Measurements from ENCODE around the gene BLVRA. TPM values are rescaled to one million over a fixed set of nuclear protein-coding genes. Genes with fewer than 3 reads are reported as not detected.

The BLVRA gene
- total RNA-seq, 3 donors from 2014 or later (not counting 1 experiment from before 2014, with no cell fraction given), result 19.8 to 25.6 (median 20.9) TPM

GRCh38 chr7:43791665-43792064, 33.2 kb downstream of the BLVRA start:
- H3K27me3 Mint-ChIP-seq (ENCODE audit: low read depth in 2 of 2), result no peaks in the 10 kb centered on the region
- TF ChIP-seq, protein P1, sequence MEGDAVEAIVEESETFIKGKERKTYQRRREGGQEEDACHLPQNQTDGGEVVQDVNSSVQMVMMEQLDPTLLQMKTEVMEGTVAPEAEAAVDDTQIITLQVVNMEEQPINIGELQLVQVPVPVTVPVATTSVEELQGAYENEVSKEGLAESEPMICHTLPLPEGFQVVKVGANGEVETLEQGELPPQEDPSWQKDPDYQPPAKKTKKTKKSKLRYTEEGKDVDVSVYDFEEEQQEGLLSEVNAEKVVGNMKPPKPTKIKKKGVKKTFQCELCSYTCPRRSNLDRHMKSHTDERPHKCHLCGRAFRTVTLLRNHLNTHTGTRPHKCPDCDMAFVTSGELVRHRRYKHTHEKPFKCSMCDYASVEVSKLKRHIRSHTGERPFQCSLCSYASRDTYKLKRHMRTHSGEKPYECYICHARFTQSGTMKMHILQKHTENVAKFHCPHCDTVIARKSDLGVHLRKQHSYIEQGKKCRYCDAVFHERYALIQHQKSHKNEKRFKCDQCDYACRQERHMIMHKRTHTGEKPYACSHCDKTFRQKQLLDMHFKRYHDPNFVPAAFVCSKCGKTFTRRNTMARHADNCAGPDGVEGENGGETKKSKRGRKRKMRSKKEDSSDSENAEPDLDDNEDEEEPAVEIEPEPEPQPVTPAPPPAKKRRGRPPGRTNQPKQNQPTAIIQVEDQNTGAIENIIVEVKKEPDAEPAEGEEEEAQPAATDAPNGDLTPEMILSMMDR (IDR thresholded peaks at IDR 0.05), result no peak
- no peaks in the 10 kb centered on the region for H3K9me3 Mint-ChIP-seq
- WGBS (ENCODE audit: insufficient coverage), result 31% methylated on average over 4 of the region's 4 CpGs
- Histone ChIP-seq H3K27ac (ENCODE audit: low read length) (no peak overlapping the region), H3K36me3 (ENCODE audit: control insufficient read depth, insufficient read depth, low read length) (peaks cover 9% of the 10 kb centered on the region), H3K9me3 (ENCODE audit: control insufficient read depth, insufficient read depth, low read length) (no peaks in the 10 kb centered on the region), H3K4me3 (ENCODE audit: low read length) (no peak overlapping the region), H3K4me1 (ENCODE audit: control insufficient read depth, insufficient read depth, low read length) (no peaks in the 10 kb centered on the region), H3K27me3 (ENCODE audit: control insufficient read depth, insufficient read depth, low read length) (no peaks in the 10 kb centered on the region)
- H3K4me1 Mint-ChIP-seq, result peaks cover 0 to under 1% of the 10 kb centered on the region in 2 donors
- peaks cover 21% of the 10 kb centered on the region for H3K36me3 Mint-ChIP-seq
- DNase-seq (no peak), ATAC-seq (no peak)
- intact Hi-C loops (cut with micrococcal nuclease), result no loop called here
- H3K27ac Mint-ChIP-seq, result no peak overlapping the region
- H3K4me3 Mint-ChIP-seq, result no peak overlapping the region

DNA sequence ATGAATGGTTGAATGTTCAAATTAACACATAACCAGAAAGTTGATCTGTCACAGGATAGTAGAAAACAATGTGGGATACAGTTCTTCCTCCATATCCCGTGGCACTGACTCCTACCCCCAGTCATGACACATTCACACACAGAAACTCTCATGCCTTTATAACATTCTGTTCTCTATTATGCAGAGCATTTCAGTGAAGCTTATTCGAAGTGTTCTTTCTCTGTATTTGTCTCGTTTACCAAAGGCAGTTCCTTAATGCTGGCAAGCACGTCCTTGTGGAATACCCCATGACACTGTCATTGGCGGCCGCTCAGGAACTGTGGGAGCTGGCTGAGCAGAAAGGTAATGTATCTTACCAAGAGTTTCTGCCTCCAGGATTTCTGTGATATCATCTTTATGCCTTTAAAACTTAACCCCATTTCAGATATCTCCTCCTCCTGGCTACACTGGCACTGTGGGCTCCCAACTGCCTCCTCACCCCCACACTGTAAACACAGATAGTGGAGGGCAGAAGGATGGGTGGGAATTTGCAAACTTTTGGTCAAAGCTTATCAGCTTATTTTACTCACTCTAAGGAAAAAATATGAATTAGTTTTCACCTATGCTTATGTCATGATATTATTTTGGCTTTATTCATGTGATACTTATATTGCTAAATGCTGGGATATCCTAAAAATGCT, 34.1 kb downstream of the BLVRA start:
- WGBS (ENCODE audit: insufficient coverage), result 91% methylated on average over 6 of the region's 6 CpGs
- Histone ChIP-seq H3K27me3 (ENCODE audit: control insufficient read depth, insufficient read depth, low read length) (no peaks in the 10 kb centered on the region), H3K9me3 (ENCODE audit: control insufficient read depth, insufficient read depth, low read length) (no peaks in the 10 kb centered on the region), H3K4me3 (ENCODE audit: low read length) (no peak overlapping the region), H3K4me1 (ENCODE audit: control insufficient read depth, insufficient read depth, low read length) (no peaks in the 10 kb centered on the region), H3K27ac (ENCODE audit: low read length) (no peak overlapping the region), H3K36me3 (ENCODE audit: control insufficient read depth, insufficient read depth, low read length) (peaks cover 9% of the 10 kb centered on the region)
- ATAC-seq (no peak), DNase-seq (no peak)
- Mint-ChIP-seq H3K27me3 (ENCODE audit: low read depth in 2 of 2) (no peaks in the 10 kb centered on the region), H3K36me3 (peaks cover 21% of the 10 kb centered on the region), H3K9me3 (no peaks in the 10 kb centered on the region), H3K27ac (no peak overlapping the region), H3K4me3 (no peak overlapping the region), H3K4me1 (no peaks in the 10 kb centered on the region)
- intact Hi-C loops (cut with micrococcal nuclease), result no loop called here
- TF ChIP-seq, protein P1 (IDR thresholded peaks at IDR 0.05), result no peak

GRCh38 chr7:43799605-43800004, 41.1 kb downstream of the BLVRA start:
- no peaks in the 10 kb centered on the region for H3K27me3 Mint-ChIP-seq (ENCODE audit: low read depth in 2 of 2)
- H3K9me3 ChIP-seq (ENCODE audit: control insufficient read depth, insufficient read depth, low read length), result no peaks in the 10 kb centered on the region
- no peaks in the 10 kb centered on the region for H3K4me1 ChIP-seq (ENCODE audit: control insufficient read depth, insufficient read depth, low read length)
- H3K4me3 ChIP-seq (ENCODE audit: low read length), result no peak overlapping the region
- no peaks in the 10 kb centered on the region for H3K36me3 Mint-ChIP-seq
- intact Hi-C loops (cut with micrococcal nuclease), result no loop called here
- no peaks in the 10 kb centered on the region for H3K4me1 Mint-ChIP-seq
- WGBS (ENCODE audit: insufficient coverage), result 88% methylated on average over 4 of the region's 4 CpGs
- no peaks in the 10 kb centered on the region for H3K27me3 ChIP-seq (ENCODE audit: control insufficient read depth, insufficient read depth, low read length)
- peak in 1 of 2 donors; percentile 11 for DNase-seq
- no peak for ATAC-seq
- no peak overlapping the region for H3K27ac ChIP-seq (ENCODE audit: low read length)
- H3K27ac Mint-ChIP-seq, result no peak overlapping the region
- H3K9me3 Mint-ChIP-seq, result no peaks in the 10 kb centered on the region
- no peak overlapping the region for H3K4me3 Mint-ChIP-seq
- TF ChIP-seq, protein P1 (IDR thresholded peaks at IDR 0.05), result no peak
- H3K36me3 ChIP-seq (ENCODE audit: control insufficient read depth, insufficient read depth, low read length), result peaks cover 10% of the 10 kb centered on the region

- H3K36me3 ChIP-seq (ENCODE audit: control insufficient read depth, insufficient read depth, low read length), result peaks cover 10% of the 10 kb centered on the region
- TF ChIP-seq, protein P1 (IDR thresholded peaks at IDR 0.05), result no peak
- H3K4me1 ChIP-seq (ENCODE audit: control insufficient read depth, insufficient read depth, low read length), result peaks cover 14% of the 10 kb centered on the region
- no peak overlapping the region for H3K4me3 Mint-ChIP-seq
- no peaks in the 10 kb centered on the region for H3K27me3 Mint-ChIP-seq (ENCODE audit: low read depth in 2 of 2)
- no peak for DNase-seq
- intact Hi-C loops (cut with micrococcal nuclease), result no loop called here
- peaks cover 24 to 27% of the 10 kb centered on the region in 2 donors for H3K4me1 Mint-ChIP-seq
- no peaks in the 10 kb centered on the region for H3K27me3 ChIP-seq (ENCODE audit: control insufficient read depth, insufficient read depth, low read length)
- H3K27ac Mint-ChIP-seq, result no peak overlapping the region
- no peak for ATAC-seq
- no peaks in the 10 kb centered on the region for H3K9me3 ChIP-seq (ENCODE audit: control insufficient read depth, insufficient read depth, low read length)
- H3K27ac ChIP-seq (ENCODE audit: low read length), result no peak overlapping the region
- no peaks in the 10 kb centered on the region for H3K9me3 Mint-ChIP-seq
- no peak overlapping the region for H3K4me3 ChIP-seq (ENCODE audit: low read length)
- H3K36me3 Mint-ChIP-seq, result no peaks in the 10 kb centered on the region
- 87% methylated on average over 2 of the region's 2 CpGs for WGBS (ENCODE audit: insufficient coverage)
Observed at GRCh38 chr7:43803865-43804264, 45.4 kb downstream of the BLVRA start.
